ENCODE measurements around the gene TSPAN18. TPM values are rescaled to one million over a fixed set of nuclear protein-coding genes. Genes with fewer than 3 reads are reported as not detected.

Gene TSPAN18
- total RNA-seq, 6 donors from 2014 or later = 8.2 to 48.6 (median 17.5) TPM

GRCh38 chr11:44779736-44780520, 53.2 kb downstream of the TSPAN18 start:
- ATAC-seq (ENCODE audit: low FRiP score in 2 of 2) = no peak
- no peaks in the 10 kb centered on the region for H3K36me3 ChIP-seq
- peaks cover 0 to 11% (median 1%) of the 10 kb centered on the region in 4 donors for H3K4me1 ChIP-seq
- WGBS, 2 donors = 83 to 93% methylated on average over 10 of the region's 10 CpGs
- H3K27ac ChIP-seq = no peak overlapping the region
- H3K27me3 ChIP-seq = no peaks in the 10 kb centered on the region
- TF ChIP-seq EP300 (IDR thresholded peaks at IDR 0.05) (no peak), POLR2A (IDR thresholded peaks at IDR 0.05) (no peak), CTCF (IDR thresholded peaks at IDR 0.05) (no peak), POLR2AphosphoS5 (IDR thresholded peaks at IDR 0.05) (no peak)
- H3K4me3 ChIP-seq = no peak overlapping the region
- H3K9me3 ChIP-seq = no peaks in the 10 kb centered on the region
- no peak for DNase-seq

- ATAC-seq (ENCODE audit: low FRiP score in 2 of 2) (peak in 1 of 2 donors; percentile 69), DNase-seq (peak in 1 of 2 donors; percentile 31)
- no peaks in the 10 kb centered on the region for H3K36me3 ChIP-seq
- peaks cover 0 to 7% (median 1%) of the 10 kb centered on the region in 4 donors for H3K4me1 ChIP-seq
- no peak overlapping the region for H3K27ac ChIP-seq
- no peaks in the 10 kb centered on the region for H3K9me3 ChIP-seq
- TF ChIP-seq EP300 (IDR thresholded peaks at IDR 0.05) (no peak), POLR2AphosphoS5 (IDR thresholded peaks at IDR 0.05) (no peak), CTCF (IDR thresholded peaks at IDR 0.05) (no peak), POLR2A (IDR thresholded peaks at IDR 0.05) (no peak)
- no peaks in the 10 kb centered on the region for H3K27me3 ChIP-seq
- 66 to 71% methylated on average over 8 to 9 of the region's 9 CpGs for WGBS, 2 donors
- no peak overlapping the region for H3K4me3 ChIP-seq
These were observed 54.3 kb downstream of the TSPAN18 start for GRCh38 chr11:44780940-44781631.

GRCh38 chr11:44781655-44782054, 54.9 kb downstream of the TSPAN18 start:
- Histone ChIP-seq H3K4me3 (no peak overlapping the region), H3K27ac (no peak overlapping the region), H3K27me3 (no peaks in the 10 kb centered on the region), H3K9me3 (no peaks in the 10 kb centered on the region), H3K36me3 (no peaks in the 10 kb centered on the region), H3K4me1 (peaks cover 0 to 7% (median 1%) of the 10 kb centered on the region in 4 donors)
- DNase-seq (no peak), ATAC-seq (ENCODE audit: low FRiP score in 2 of 2) (no peak)
- no peak for TF ChIP-seq CTCF (IDR thresholded peaks at IDR 0.05)
- no peak for TF ChIP-seq POLR2AphosphoS5 (IDR thresholded peaks at IDR 0.05)
- no peak for TF ChIP-seq POLR2A (IDR thresholded peaks at IDR 0.05)
- no peak for TF ChIP-seq EP300 (IDR thresholded peaks at IDR 0.05)
- WGBS, 2 donors = 88 to 91% methylated on average over 2 of the region's 2 CpGs

GRCh38 chr11:44782478-44782877, 55.7 kb downstream of the TSPAN18 start:
- Histone ChIP-seq H3K9me3 (no peaks in the 10 kb centered on the region), H3K27ac (no peak overlapping the region), H3K36me3 (no peaks in the 10 kb centered on the region), H3K27me3 (no peaks in the 10 kb centered on the region), H3K4me3 (no peak overlapping the region), H3K4me1 (peaks cover 0 to 7% (median 1%) of the 10 kb centered on the region in 4 donors)
- ATAC-seq (ENCODE audit: low FRiP score in 2 of 2) = no peak
- 83 to 89% methylated on average over 4 of the region's 4 CpGs for WGBS, 2 donors
- DNase-seq = no peak
- TF ChIP-seq CTCF (IDR thresholded peaks at IDR 0.05) = no peak
